LNCaP clone FGC (cell line): ENCODE measurements around the gene MEGF11.

ENCODE experiments used
- DNase-seq: peaks from one replicate; pipeline ENCODE4 v3.0.0-alpha.2; 2011; ENCODE audit warnings: low read depth
- H3K4me3 ChIP-seq: 2 replicates; pipeline ENCODE4 v1.5.1; 2011; ENCODE audit warnings: mild to moderate bottlenecking, low read depth, low read length, control low read depth
- TF ChIP-seq, protein P1 (sequence below): IDR thresholded peaks from 2 replicates; pipeline ENCODE4 v1.5.1; 2012; ENCODE audit warnings: mild to moderate bottlenecking; ENCODE audit not compliant: control insufficient read depth, insufficient read depth; ENCODE audit errors: extremely low read depth

The MEGF11 gene

DNA sequence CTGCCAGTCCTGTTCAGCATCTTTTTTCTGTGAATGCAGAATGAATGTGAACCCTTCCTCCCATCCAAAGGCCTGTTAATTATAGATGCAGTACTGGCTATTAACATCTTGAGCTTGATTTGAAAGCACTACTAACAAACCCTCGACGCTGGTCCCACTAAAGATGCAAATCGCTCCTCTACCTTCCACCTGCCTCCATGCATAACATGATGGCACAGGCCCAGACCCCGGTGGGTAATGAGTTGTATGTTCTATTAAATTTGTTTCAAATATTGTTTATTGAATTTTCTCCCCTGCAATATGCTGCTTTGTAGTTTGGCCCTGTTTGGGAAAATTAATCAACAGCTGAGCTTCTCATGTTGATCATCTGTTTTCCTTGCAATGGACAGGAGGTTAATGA is 314.9 kb downstream of the MEGF11 start:
- H3K4me3 ChIP-seq = no peak overlapping the region

DNA sequence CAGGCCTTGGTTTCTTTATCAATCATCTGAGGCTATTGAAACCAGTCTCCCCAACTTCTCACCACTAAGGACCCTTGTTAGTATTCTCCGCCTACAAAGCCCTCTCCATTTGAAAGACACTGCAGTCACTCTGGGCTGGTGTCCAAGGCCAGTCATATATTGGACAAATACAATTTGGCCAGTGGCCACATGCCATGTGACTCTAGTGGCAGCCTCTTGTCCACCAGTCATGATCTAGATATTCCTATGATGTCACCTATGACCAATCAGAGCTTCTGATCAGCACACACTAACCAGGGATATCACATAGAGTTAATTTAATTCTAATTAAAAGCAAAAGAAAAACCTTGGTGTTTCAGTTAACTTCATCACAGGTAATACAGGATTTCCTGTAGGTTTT is 316.1 kb downstream of the MEGF11 start:
- TF ChIP-seq, protein P1, sequence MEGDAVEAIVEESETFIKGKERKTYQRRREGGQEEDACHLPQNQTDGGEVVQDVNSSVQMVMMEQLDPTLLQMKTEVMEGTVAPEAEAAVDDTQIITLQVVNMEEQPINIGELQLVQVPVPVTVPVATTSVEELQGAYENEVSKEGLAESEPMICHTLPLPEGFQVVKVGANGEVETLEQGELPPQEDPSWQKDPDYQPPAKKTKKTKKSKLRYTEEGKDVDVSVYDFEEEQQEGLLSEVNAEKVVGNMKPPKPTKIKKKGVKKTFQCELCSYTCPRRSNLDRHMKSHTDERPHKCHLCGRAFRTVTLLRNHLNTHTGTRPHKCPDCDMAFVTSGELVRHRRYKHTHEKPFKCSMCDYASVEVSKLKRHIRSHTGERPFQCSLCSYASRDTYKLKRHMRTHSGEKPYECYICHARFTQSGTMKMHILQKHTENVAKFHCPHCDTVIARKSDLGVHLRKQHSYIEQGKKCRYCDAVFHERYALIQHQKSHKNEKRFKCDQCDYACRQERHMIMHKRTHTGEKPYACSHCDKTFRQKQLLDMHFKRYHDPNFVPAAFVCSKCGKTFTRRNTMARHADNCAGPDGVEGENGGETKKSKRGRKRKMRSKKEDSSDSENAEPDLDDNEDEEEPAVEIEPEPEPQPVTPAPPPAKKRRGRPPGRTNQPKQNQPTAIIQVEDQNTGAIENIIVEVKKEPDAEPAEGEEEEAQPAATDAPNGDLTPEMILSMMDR = no peak
- H3K4me3 ChIP-seq = no peak overlapping the region
- peak; percentile 66 for DNase-seq

More for the DNA sequence above, 314.9 kb downstream of the MEGF11 start:
- DNase-seq = no peak
- TF ChIP-seq, protein P1 = no peak

DNA sequence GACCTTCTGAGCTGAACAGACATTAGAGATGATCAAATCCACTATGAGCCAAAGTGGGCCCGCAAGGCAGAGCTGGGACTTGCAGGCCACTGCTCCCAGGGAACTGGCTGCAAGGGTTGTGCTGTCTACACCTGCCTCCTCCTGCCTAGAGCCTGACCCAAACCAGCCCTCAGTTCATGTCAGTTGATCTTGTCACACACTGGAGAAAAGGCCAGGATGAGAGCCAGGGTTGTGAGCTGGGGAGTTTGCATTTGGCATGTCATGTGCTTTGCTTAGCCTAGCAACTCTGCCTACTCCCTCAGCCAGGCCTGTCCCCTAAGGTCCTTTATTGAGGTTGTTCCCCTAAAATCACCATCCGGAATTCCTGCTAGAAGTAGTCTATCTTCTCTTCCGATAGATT is 316.5 kb downstream of the MEGF11 start:
- no peak for DNase-seq
- no peak overlapping the region for H3K4me3 ChIP-seq
- TF ChIP-seq, protein P1 = no peak

DNA sequence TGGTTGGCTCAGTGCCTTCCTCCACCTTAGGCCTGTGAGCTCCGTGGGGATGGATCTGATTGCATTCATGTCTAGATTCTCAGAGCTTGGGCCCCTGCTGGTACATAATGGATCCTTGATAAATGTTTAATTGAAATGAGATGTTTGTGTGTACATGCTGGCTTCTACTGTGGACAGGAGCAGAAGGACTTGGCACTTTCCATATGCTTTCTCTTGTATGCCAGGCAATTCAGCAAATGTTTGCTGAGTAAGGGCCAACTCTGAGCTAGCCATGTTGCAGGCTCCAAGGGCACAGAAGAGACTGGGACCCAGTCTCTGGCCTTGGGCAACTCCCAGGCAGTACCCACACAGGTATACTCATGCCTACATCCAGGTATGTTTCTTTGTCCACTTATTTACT is 317.3 kb downstream of the MEGF11 start:
- peak; percentile 42 for DNase-seq
- TF ChIP-seq, protein P1 = no peak
- H3K4me3 ChIP-seq = no peak overlapping the region

DNA sequence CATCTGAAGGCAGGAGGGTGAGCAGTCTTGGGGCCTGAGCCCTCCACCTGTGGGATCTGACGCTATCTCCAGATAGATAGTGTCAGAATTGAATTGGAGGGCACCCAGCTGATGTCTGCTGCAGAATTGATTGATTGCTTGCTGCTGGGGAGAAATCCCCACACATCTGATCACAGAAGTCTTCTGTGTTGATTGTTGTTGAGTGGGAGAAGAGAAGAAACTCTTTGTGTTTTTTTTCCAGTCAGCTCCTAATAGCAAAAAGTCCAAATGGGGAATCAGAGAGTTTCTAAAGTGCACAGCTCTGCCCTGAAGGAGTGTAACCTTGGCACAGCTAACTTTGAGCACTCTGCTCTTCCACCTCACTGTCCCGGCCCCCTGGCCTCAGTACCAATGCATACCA is 318.2 kb downstream of the MEGF11 start:
- DNase-seq = no peak
- TF ChIP-seq, protein P1 = no peak
- H3K4me3 ChIP-seq = no peak overlapping the region

DNA sequence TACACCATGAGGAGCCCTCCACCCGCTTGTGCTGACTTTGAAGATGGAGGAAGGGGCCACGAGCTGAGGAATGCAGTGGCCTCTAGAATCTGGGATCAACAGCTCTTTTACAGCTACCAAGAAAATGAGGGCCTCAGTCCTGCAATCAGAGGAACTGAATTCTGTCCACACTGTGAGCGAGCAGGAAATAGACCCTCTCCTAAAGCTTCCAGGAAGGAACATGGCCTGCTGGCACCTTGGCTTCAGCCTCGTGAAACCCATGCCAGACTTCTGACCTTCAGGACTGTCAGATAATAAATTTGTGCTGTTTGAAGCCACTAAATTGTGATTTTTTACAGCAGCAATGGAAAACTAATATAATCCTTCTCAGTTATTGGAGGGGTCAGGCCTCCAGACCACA is 322.3 kb downstream of the MEGF11 start:
- no peak overlapping the region for H3K4me3 ChIP-seq
- DNase-seq = no peak
- TF ChIP-seq, protein P1 = no peak

DNA sequence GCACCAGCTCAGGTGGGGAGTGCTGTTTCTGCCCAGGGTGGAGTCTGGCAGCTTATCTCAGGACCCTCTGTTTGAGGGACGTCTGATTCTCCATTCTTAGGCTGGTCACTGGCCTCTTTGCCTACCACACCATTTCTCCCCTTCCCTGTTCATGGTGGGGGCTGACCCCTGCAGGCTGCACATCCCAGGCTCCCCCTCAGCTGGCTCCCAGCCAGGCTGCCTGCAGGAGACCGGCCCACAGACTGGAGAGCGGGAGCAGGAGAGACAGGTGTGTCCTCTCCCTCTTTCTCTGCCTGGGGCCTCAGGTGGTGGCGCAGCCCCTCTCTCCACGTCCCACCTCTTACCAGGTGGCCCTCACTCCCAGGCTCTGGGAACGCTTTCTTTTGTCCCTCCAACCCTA is 323.4 kb downstream of the MEGF11 start:
- TF ChIP-seq, protein P1 = no peak
- H3K4me3 ChIP-seq = no peak overlapping the region

More for the DNA sequence above, 323.4 kb downstream of the MEGF11 start:
- no peak for DNase-seq
